Measurements from ENCODE around the gene KCNA4.
"Not testable (repeated sequence)": the region's sequence is repeated elsewhere in the genome, so short reads cannot be mapped to it uniquely, and the experiment has no call there.

The KCNA4 gene

DNA sequence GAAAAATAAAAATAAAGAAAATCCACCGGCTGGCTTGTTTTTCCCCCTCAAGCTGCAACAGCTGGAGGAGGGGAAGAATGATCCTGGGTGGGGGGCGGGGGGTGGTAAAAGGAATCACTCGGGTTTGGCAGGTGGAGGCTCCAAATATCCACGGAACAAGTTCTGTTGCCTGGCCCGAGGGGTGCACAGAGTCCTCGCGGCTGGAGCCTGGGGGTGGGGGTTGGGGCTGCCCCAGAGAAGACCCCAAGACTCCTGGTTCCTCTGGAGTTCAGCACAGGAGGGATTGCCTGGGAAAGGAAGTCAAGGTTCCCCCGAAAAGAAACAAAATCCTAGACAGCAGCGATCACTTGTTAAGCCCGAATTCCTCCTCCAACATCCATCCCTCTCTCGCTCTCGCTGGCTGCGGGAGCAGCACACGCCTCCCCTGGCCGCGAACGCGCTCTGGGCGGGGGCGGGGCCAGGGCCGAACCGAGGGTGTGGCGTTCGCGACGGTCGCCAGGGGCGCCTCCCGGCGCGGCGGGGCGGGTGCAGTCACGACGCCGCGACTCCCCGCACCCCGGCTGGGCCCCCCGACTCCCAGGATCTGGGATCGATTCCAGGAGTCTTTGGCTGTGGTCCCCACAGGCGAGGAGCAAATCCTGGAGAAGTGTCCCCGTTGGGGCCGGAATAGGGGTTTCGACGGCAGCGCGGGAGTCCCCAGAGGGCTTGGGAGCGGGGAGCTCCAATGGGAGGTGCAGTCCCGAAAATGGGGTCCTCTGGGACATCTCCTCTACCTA, at the start of gene KCNA4:
Gene KCNA4 (minus strand): TSS at position 443 of the 776 bp plus-strand sequence. CDS start 4,352 bp downstream, outside the sequence.
- DNase-seq (ENCODE audit: low read depth in 2 of 2): no peak

DNA sequence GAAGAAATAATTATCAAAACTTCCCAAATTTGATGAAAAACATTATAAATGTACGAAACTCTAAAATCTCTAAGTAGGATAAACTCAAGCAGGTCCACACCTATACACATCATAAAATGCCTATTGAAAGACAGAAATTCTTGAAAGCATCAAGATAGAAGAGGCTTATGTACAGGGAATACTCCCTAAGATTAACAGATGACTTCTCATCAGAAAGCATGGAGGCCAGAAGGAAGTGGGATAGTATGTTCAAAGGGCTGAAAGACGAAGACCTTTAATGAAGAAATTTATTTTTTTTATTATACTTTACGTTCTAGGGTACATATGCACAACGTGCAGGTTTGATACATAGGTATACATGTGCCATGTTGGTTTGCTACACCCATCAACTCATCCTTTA, 45.3 kb upstream of the KCNA4 start:
- no peak for DNase-seq (ENCODE audit: low read depth in 2 of 2)

DNA sequence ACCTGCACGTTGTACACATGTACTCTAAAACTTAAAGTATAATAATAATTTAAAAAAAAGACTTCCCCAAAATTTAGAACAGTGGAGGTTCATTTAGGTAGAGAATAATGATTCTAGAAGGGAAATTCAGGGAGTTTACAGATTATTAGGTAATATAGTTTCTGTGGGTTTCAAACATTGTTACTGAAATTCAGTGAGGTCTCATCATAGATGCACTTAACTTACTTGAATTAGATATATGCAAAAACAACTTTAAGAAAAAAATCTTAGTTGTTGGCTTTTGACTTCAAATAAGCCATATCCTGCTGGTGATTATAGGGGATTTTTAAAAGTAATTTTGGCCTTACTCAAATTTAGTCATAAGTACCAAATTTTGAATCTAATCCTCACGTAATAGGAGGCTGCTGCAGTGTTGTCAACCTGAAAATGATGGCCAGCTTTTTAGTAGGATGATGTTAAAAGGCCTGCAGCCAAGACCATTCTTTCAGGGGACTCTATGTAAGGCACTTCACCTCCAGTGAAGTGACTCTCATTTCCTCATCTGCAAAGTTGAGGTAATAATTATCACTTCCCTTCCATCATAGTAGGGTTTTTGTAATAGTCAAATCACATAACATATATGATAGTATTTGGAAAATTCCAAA, 42.5 kb upstream of the KCNA4 start:
- no peak for DNase-seq (ENCODE audit: low read depth in 2 of 2)

DNA sequence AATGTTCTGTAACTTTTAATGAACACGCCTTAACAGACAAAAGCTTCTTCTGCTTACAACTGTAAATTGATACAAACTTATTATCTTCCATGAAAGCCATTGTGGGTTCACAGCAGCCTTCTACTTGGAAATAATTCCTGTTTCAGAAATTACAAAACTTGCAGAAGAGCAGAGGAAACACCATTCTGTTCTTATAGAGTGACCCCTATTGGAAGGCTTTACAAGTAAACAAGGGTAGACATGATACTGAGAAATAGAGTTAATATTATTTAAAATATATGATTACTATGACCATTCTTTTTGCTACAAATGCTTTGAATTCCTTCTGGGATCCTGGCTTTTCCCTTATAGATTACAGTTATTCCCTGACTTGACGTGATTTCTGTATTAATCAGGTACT, 32.4 kb upstream of the KCNA4 start:
- DNase-seq (ENCODE audit: low read depth in 2 of 2): no peak

DNA sequence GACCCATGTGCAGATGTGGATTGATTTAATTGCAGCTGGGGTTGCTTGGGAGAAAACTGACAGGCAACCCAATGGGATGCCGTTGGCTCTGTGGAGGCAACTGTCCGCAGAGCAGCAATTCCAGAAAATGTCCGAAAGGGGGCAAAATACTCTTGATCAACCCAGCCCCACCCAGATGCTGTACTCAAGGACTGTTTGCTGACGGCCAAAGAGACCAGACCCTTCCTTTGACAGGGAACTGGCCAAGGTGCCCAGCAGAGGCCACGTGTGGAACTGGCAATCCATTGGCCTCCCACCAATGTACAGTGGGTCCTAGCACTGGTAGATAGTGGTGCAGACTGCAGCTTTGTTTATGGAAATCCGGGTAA, 29.7 kb upstream of the KCNA4 start:
- no peak for DNase-seq (ENCODE audit: low read depth in 2 of 2)

DNA sequence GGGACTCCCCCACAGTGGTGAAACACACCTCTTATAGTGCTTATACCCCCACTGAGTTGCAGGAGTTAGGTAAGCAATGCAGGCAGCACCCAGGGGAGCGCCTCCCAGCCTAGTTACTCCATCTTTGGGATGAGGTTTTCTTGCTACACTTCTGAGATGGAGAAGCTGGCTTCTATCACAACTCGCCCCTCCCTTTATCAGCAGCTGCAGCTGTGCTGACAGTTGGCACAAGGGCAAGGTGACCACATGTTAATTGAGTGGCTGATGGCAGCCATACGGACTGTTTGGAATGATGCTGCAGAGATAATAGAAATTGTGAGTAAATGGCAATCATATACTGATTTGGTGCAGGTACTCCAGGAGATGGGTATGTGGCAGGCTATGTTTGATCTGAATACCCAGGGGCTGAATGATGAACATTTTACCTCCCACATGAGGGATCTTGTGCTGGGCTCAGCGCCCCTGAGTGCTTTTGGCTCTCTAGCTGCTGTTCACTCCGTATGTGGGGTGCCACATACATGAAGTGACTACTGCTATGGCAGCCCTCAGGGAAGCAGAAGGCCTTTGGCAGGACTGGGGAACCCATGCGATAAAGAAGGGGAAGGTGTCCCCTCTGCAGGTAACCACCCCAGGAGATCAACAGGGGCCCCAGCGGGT, 29.2 kb upstream of the KCNA4 start:
- DNase-seq (ENCODE audit: low read depth in 2 of 2): no peak

DNA sequence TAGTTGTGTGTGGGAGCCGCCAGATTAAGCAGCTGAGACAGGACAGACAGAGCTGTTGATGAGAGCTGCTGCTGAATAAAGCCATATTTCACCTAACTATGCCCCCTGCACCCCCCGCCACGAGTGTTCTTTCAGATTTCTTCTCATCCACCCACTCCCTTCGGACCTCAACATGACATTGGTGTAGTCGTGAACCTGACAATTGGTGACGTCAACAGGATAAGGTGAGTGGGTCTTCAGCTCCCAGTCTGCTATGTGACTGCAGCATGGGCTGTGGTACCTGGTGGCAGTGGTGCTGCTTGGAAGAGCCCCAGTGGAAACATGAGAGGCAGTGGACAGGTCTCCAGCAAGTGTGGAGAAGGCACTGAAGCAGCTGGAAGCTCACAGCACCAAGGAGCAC, 28.3 kb upstream of the KCNA4 start:
- DNase-seq (ENCODE audit: low read depth in 2 of 2): no peak

DNA sequence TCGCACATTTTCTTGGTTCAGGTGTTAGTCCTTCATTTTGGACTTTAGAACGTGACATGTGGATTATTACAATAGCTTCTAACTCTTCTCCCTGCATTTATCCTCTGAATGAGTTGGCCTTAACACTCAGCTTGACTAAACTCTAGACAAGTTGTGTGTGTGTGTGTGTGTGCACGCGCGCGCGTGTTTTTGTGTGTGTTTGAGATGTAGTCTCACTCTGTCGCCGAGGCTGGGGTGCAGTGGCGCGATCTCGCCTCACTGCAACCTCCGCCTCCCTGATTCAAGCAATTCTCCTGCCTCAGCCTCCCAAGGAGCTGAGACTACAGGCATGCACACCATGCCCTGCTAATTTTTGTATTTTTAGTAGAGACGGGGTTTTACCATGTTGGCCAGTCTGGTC, 24.3 kb upstream of the KCNA4 start:
- no peak for DNase-seq (ENCODE audit: low read depth in 2 of 2)

DNA sequence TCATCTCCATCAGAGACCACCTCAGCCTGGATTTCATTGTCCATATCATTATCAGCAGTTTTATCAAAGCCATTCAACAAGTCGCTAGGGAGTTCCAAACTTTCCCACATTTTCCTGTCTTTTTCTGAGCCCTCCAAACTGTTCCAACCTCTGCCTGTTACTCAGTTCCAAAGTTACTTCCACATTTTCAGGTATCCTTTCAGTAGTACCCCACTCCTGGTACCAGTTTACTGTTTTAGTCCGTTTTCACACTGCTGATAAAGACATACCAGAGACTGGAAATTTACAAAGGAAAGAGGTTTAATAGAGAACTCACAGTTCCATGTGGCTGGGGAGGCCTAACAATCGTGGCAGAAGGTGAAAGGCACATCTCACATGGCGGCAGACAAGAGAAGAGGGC, 17.9 kb upstream of the KCNA4 start:
- not testable (repeated sequence) for DNase-seq (ENCODE audit: low read depth in 2 of 2)

DNA sequence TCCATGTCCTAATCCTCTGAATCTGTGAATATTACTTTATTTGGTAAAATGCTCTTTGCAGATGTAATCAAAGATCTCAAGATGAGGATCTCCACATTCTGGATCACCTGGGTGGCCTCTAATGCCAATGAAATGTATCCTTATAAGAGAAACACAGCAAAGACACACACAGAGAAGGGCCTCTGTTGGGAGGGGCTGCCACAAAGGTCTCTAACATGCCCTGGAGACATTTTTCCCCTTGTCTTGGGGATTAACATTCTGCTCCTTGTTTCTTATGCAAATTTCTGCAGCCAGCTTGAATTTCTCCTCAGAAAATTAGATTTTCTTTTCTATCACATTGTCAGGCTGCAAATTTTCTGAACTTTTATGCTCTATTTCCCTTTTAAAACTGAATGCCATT, 17.3 kb upstream of the KCNA4 start:
- DNase-seq (ENCODE audit: low read depth in 2 of 2): not testable (repeated sequence)

DNA sequence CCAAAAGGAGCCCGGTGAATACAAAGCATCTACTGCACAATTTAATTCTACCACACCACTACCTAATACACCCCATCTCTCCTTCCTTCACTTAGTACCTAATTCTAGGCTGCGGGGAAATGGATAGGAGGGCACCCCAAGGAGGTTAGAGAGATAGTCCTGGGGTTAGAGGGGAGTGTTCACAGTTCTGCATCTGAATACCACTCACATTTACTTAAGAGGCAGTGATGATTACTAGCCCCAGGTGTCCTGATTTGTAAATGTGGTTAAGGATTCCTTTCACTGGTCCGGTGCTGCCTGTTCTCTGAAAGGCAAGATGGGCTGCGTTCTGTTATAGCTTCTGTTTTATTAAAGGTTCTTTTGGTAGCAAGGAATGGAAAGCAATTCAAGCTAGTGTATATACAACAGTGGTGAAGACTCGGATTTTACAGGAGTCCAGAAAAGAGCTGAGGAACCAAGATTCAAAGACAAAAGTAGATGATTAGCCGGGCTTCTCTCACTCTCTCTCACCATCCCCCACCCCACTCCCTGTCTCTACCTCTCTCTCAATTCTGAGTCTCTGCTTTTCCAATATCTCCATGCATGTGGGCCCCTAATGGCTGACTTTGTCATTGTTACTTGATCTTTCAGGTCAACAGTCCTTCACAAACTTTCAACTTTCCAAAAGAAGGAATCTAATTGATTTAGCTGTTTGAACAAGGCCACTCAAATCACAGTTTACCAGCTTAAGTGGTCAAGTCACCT, 8.7 kb upstream of the KCNA4 start:
- no peak for DNase-seq (ENCODE audit: low read depth in 2 of 2)

DNA sequence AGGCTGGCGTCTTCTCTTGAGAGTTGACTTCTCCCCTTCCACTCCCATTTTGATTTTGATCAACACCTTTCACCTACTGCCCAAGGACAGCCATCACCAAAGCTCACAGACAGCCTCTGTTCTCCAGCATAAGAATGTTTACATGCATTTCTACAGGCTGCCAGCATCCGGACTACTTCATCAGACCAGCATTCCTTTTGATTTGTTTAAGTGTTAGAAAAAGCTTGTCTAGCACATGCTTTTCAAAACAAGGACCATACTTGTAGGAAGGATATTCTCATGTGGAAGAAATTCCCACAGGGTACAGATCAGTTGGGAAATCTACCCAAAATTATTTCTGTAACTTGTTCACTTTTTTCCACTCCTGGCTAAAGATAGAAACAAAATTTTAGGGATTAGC, 6.2 kb upstream of the KCNA4 start:
- DNase-seq (ENCODE audit: low read depth in 2 of 2): no peak

DNA sequence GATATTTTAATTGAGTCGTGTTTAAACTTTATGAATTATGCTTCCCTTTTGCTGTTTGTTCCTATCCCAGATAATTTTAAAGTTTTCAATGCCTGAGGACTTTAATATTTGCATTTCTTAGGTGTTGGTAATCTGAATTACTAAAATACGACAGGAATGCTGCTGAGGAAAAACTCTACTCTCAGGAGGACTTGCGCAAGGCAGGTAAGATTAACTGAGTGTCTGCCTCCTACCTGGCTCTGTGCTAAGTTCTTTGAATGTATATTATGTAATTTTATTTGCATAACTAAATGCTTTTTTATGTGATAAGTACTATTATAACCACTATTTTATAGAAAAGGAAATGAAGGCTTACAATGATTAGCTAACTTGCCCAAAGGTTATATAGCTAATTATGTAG, 2.7 kb upstream of the KCNA4 start:
- no peak for DNase-seq (ENCODE audit: low read depth in 2 of 2)

DNA sequence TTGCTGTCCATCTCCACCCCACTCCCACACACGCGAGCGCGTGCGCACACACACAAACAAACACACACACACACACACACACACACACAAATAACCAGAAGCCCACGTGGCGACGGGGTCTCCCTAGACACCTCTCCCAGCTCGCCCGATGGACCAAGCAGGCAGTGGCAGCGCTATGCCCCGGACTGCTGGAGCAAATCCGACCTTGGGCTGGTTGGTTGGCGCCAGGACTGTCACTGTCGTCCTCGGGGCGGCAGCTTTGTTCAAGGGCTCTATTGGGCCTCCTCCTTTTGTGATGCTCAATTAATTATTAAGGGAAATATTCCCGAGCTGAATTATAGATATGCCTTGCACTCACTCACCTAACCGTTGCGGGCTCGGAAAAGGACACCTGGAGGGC, 1.7 kb upstream of the KCNA4 start:
- DNase-seq (ENCODE audit: low read depth in 2 of 2): no peak

DNA sequence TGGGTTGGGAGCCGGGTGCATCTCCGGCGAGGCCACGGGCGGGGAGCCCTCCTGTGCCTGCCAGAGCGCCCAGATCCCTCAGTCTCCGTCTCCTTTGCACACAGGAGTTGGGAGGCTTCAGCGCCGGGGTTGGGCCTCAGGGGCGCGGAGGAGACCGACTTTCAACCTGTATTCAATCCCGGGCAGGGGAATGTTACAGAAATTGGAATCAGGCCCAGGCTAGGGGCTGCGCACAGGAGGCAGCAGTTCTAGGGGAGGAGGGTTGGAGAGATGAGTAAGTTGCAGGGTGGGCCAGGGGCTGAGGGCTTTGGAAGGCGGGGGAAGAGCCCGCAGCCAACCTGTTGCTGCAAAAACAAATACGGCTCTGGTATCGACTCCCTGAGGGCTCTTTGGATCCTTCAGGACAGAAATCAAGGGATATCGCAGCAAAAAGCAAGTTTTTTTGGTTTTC, 640 bp upstream of the KCNA4 start:
- no peak for DNase-seq (ENCODE audit: low read depth in 2 of 2)

DNA sequence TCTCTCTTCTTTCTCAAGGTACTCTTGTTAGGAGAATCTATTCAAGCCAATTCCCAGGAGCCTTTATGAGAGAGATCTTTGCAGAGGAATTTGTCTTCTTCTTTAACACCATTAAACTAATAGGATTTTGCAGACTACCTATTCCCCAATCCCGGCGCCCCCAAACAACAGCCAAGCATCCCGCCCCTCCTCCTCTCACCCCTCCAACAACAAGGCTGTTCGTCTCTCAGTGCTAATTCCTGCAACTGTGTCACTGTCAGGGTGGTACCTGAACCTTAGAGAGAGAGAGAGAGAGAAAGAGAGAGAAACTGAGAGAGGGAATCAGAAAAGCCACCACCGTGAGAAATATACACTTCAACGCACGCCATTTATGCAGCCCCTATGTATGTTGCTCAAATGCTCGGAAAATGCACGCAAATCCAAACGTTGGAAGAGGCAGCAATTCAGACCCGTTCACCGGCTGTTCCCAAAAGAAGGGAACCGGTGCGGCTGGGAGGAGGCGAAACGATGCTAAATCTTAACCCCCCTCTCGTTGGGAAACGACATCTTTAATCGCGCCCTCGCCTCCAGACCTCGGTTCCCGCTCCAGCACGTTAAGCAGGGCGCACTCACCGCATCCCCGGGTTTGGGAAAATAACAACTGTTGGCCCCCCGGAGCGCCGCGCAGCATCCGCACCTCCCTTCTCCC, 961 bp downstream of the KCNA4 start:
- DNase-seq (ENCODE audit: low read depth in 2 of 2): no peak

DNA sequence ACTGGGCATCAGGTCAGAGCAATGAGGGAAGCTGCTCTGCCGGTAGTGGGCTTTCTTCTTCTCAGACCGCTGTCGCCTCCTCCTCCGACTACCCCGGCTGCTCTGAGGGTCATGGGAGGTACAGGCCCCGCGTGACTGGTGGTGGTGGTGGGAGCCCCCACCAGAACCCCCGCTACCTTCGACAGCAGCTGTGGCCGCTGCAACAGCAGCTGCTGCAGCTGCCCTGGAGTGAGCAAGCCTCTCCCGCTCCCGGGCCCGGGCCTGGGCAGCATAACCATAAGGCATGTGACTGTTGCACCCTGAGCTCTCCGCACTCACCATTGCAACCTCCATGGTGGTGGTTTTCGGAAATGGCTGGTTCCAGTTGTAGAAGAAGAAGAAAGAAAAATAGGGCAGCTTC, 4.5 kb downstream of the KCNA4 start:
- DNase-seq (ENCODE audit: low read depth in 2 of 2): no peak

DNA sequence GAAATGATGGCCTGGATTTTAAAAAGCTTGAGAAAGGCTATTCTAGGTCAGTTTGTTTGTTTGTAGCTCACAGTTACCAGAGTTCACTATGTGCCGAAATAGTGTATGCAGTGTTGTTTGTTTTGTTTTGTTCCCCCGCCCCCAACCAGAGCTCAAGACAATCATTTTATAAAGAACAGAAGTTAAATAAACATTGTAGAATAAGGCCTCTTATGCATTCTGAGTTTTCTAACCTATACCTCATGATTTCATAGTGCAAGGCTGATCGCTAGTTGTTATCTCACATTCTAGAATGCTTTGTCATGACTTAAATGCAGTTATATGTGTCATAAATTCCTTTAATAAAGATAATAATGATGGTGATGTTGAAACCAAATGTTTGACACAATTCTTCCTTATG, 7.8 kb downstream of the KCNA4 start:
- DNase-seq (ENCODE audit: low read depth in 2 of 2): no peak

DNA sequence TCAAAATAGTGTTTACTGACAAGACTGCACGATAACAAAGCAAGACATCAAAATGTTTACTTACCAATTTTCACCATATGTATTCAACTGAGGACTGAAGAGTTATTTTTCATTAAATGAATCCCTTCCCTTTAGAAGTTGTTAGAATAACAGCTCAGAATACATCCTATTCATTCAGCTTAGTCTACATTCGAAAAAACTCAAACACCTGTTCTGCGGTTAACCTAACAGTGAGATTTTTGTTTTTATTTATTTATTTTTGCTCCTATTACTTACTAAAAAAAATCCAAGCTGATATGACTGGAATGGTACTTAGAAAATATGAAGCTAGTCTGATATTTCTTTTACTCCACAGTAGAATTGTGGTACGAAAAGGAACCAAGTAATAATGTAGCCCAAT, 10.0 kb downstream of the KCNA4 start:
- no peak for DNase-seq (ENCODE audit: low read depth in 2 of 2)

DNA sequence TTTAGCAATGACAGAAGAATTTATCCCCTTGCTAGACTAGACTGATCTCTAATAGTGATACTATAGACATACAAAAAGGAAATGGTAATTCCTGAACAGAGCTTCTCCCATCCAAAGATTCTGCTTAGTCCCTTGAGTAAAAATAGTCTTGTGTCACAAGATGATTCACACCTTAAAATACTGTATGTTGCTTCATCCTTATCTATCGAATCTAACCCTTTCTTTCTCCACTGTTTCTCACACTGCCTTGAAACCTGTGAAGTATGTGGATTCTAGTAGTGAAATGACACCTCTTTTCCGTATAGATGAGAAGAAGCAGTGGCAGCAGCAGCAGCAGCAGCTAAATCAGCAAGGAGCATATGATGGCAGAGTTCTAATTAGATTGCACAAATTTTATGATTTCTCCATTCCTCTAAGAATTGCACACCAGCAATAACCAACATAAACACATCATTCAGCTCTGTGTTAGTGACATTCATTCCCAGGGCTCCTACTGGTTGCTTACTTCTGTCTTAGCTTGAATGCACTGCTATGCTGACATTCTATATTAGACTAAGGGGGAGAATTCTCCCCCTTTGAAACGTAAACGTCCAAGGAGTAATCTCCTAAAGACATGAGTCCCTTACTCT, 14.6 kb downstream of the KCNA4 start:
- DNase-seq (ENCODE audit: low read depth in 2 of 2): no peak

Measured in fibroblast of skin of left biceps (primary cell).